Liver (tissue), 9 donors: Measurements from ENCODE around the gene ORAI2. TPM values are rescaled to one million over a fixed set of nuclear protein-coding genes. Genes with fewer than 3 reads are reported as not detected.

Experiments used
- DNase-seq: peaks from one replicate; pipeline ENCODE4 v3.0.0-alpha.2; 2017; ENCODE audit warnings: low spot score
- H3K27ac ChIP-seq, 2 donors: one replicate each; pipeline ENCODE4 v1.7.0; 2013; ENCODE audit warnings: inconsistent platforms in 2 of 2, low read length in 2 of 2, control low read depth in 1 of 2, low read depth in 1 of 2, mild to moderate bottlenecking in 1 of 2
- H3K27me3 ChIP-seq, 4 donors: one replicate each; pipeline versions ENCODE4 v1.6.1 to v1.7.0; 2013; ENCODE audit warnings: low read length in 3 of 4, inconsistent platforms in 1 of 4, mild to moderate bottlenecking in 1 of 4, moderate library complexity in 1 of 4; ENCODE audit not compliant: control insufficient read depth in 4 of 4, insufficient read depth in 4 of 4
- H3K36me3 ChIP-seq, 4 donors: one replicate each; pipeline versions ENCODE4 v1.6.1 to v1.7.0; 2013; ENCODE audit warnings: low read length in 3 of 4, mild to moderate bottlenecking in 3 of 4, low read depth in 1 of 4, moderate library complexity in 1 of 4; ENCODE audit not compliant: control insufficient read depth in 4 of 4, insufficient read depth in 3 of 4
- H3K4me1 ChIP-seq, 4 donors: one replicate each; pipeline versions ENCODE4 v1.6.1 to v1.7.0; 2013; ENCODE audit warnings: low read length in 3 of 4, mild to moderate bottlenecking in 3 of 4, moderate library complexity in 1 of 4; ENCODE audit not compliant: control insufficient read depth in 4 of 4, insufficient read depth in 4 of 4
- H3K4me3 ChIP-seq, 3 donors: one replicate each; pipeline versions ENCODE4 v1.6.1 to v1.7.0; 2013; ENCODE audit warnings: low read length in 3 of 3, control low read depth in 1 of 3, low read depth in 1 of 3, mild to moderate bottlenecking in 1 of 3
- H3K9ac ChIP-seq, 2 donors: one replicate each; pipeline ENCODE4 v1.7.0; 2013; ENCODE audit warnings: low read length in 2 of 2, mild to moderate bottlenecking in 2 of 2, moderate library complexity in 2 of 2, control low read depth in 1 of 2, low read depth in 1 of 2
- H3K9me3 ChIP-seq, 4 donors: one replicate each; pipeline versions ENCODE4 v1.6.1 to v1.7.0; 2013; ENCODE audit warnings: low read length in 3 of 4; ENCODE audit not compliant: control insufficient read depth in 4 of 4
- ATF3 ChIP-seq: IDR thresholded peaks from 2 replicates; pipeline ENCODE4 v1.6.1; 2016; ENCODE audit warnings: antibody characterized with exemption
- CTCF ChIP-seq: fragments of 150-350 bp; IDR thresholded peaks from 2 replicates; pipeline ENCODE4 v1.5.1; 2017; ENCODE audit warnings: improper control_type of control experiment, low read depth, low read length; ENCODE audit not compliant: missing input control
- EGR1 ChIP-seq, 2 donors: IDR thresholded peaks; 2 replicates each; pipeline ENCODE4 v1.6.1; 2016 to 2018; ENCODE audit warnings: antibody characterized with exemption in 2 of 2, low read depth in 2 of 2
- FOXA1 ChIP-seq: IDR thresholded peaks from 2 replicates; pipeline ENCODE4 v1.6.1; 2016; ENCODE audit warnings: antibody characterized with exemption
- FOXA2 ChIP-seq: IDR thresholded peaks from 2 replicates; pipeline ENCODE4 v1.6.1; 2016; ENCODE audit warnings: antibody characterized with exemption
- GABPA ChIP-seq, 2 donors: IDR thresholded peaks in 1 of 2; conservative IDR thresholded peaks in 1 of 2; 2 replicates each; pipeline ENCODE4 v1.6.1; 2016; ENCODE audit warnings: antibody characterized with exemption in 2 of 2, mild to moderate bottlenecking in 1 of 2, moderate library complexity in 1 of 2
- HNF4A ChIP-seq, 2 donors: conservative IDR thresholded peaks; 2 replicates each; pipeline ENCODE4 v1.6.1; 2016; ENCODE audit warnings: antibody characterized with exemption in 2 of 2, mild to moderate bottlenecking in 2 of 2
- HNF4G ChIP-seq: IDR thresholded peaks from 2 replicates; pipeline ENCODE4 v1.6.1; 2016; ENCODE audit warnings: antibody characterized with exemption
- JUND ChIP-seq, 2 donors: IDR thresholded peaks; 2 replicates each; pipeline ENCODE4 v1.6.1; 2016; ENCODE audit warnings: antibody characterized with exemption in 2 of 2
- MAX ChIP-seq: IDR thresholded peaks from 2 replicates; pipeline ENCODE4 v1.6.1; 2016; ENCODE audit warnings: antibody characterized with exemption
- NR2F2 ChIP-seq: IDR thresholded peaks from 2 replicates; pipeline ENCODE4 v1.6.1; 2016; ENCODE audit warnings: antibody characterized with exemption
- RAD21 ChIP-seq, 2 donors: IDR thresholded peaks; 2 replicates each; pipeline ENCODE4 v1.6.1; 2016; ENCODE audit warnings: antibody characterized with exemption in 2 of 2, mild to moderate bottlenecking in 2 of 2
- REST ChIP-seq: IDR thresholded peaks from 2 replicates; pipeline ENCODE4 v1.6.1; 2016; ENCODE audit warnings: antibody characterized with exemption, mild to moderate bottlenecking
- RXRA ChIP-seq, 2 donors: IDR thresholded peaks; 2 replicates each; pipeline ENCODE4 v1.6.1; 2017 to 2018; ENCODE audit warnings: antibody characterized with exemption in 2 of 2, mild to moderate bottlenecking in 1 of 2
- SP1 ChIP-seq: IDR thresholded peaks from 2 replicates; pipeline ENCODE4 v1.6.1; 2018; ENCODE audit warnings: antibody characterized with exemption, mild to moderate bottlenecking
- TAF1 ChIP-seq: conservative IDR thresholded peaks from 2 replicates; pipeline ENCODE4 v1.6.1; 2016; ENCODE audit warnings: antibody characterized with exemption, mild to moderate bottlenecking
- YY1 ChIP-seq: IDR thresholded peaks from 2 replicates; pipeline ENCODE4 v1.6.1; 2016; ENCODE audit warnings: antibody characterized with exemption, mild to moderate bottlenecking
- ZBTB33 ChIP-seq: IDR thresholded peaks from 2 replicates; pipeline ENCODE4 v1.6.1; 2016; ENCODE audit warnings: antibody characterized with exemption
- WGBS: extraction: QIAGEN DNeasy Blood & Tissue Kit; methylation state at CpG from one replicate; pipeline ENCODE4 v1.1.7; 2013; 5-methylcytosine and 5-hydroxymethylcytosine counted together
- polyA plus RNA-seq, 2 donors: library from polyadenylated mRNA; stranded (reverse) in 1 of 2; unstranded in 1 of 2; fragments of 200-250 nt in 1 of 2; fragments of >200 nt in 1 of 2; fragmentation: Nextera tagmentation in 1 of 2; extraction: Ambion mirVana in 1 of 2; gene quantifications; one replicate each; pipeline versions ENCODE4 v1.2.1 to v1.2.3, GENCODE V29; 2013 to 2015
- total RNA-seq, 2 donors: library from RNA; depleted of rRNA; stranded (reverse); fragments of >200 nt; gene quantifications; one replicate each; pipeline ENCODE4 v1.2.3, GENCODE V29; 2014
- donor health status: healthy.
- donor health status: healthy.
- donor health status: healthy.
- donor health status: healthy.
- donor health status: healthy.

The ORAI2 gene
- total and polyA plus RNA-seq, 4 donors = 1.3 to 10.3 (median 4.8) TPM

- no peak for TF ChIP-seq ZBTB33
These were observed 34.5 kb downstream of the ORAI2 start (continued) for GRCh38 chr7:102467581-102468477.

- H3K27me3 ChIP-seq = no peaks in the 10 kb centered on the region
- WGBS = 77% methylated on average over 40 of the region's 40 CpGs
- no peaks in the 10 kb centered on the region for H3K9me3 ChIP-seq
- peak overlapping the region in 1 of 2 donors; percentile 84 for H3K27ac ChIP-seq
- no peak for DNase-seq
- H3K36me3 ChIP-seq = peaks cover 2 to 15% (median 9%) of the 10 kb centered on the region in 4 donors
- no peak overlapping the region for H3K9ac ChIP-seq
- no peak overlapping the region for H3K4me3 ChIP-seq
- peaks cover 14 to 67% (median 53%) of the 10 kb centered on the region in 4 donors for H3K4me1 ChIP-seq
- no peak for TF ChIP-seq NR2F2
- no peak for TF ChIP-seq FOXA2
- no peak for TF ChIP-seq EGR1 (IDR thresholded peaks at IDR 0.05; ENCODE audit: low read depth in 2 of 2)
- TF ChIP-seq RAD21 (IDR thresholded peaks at IDR 0.05) = no peak
- TF ChIP-seq ZBTB33 = no peak
- no peak for TF ChIP-seq SP1
- no peak for TF ChIP-seq RXRA (IDR thresholded peaks at IDR 0.05)
- no peak for TF ChIP-seq YY1
- no peak for TF ChIP-seq GABPA (IDR thresholded peaks at IDR 0.05 in 1 of 2, conservative IDR thresholded peaks at IDR 0.05 in 1 of 2)
- TF ChIP-seq HNF4G = no peak
- TF ChIP-seq REST = no peak
- TF ChIP-seq TAF1 = no peak
- TF ChIP-seq CTCF = no peak
- no peak for TF ChIP-seq HNF4A (conservative IDR thresholded peaks at IDR 0.05)
- TF ChIP-seq JUND (IDR thresholded peaks at IDR 0.05) = no peak
- TF ChIP-seq ATF3 = no peak
- TF ChIP-seq FOXA1 = no peak
- no peak for TF ChIP-seq MAX
These were observed 35.3 kb downstream of the ORAI2 start for GRCh38 chr7:102468478-102469350.
